T-helper 1 cell treated with Interleukin-12 subunit alpha and Interleukin-12 subunit beta and Interleukin-4 antibody, amounts not matched to agents 30 μg/mL and 1 μg/mL, for 36 hours (primary cell): ENCODE data around the gene MYH16.
"Not testable (repeated sequence)": the region's sequence is repeated elsewhere in the genome, so short reads cannot be mapped to it uniquely, and the experiment has no call there.

Source experiments
- H3K27ac Mint-ChIP-seq: one replicate; pipeline ENCODE4 v1.8.0; 2021; ENCODE audit warnings: mild to moderate bottlenecking, mixed read lengths
- H3K27me3 Mint-ChIP-seq: one replicate; pipeline ENCODE4 v1.8.0; 2021; ENCODE audit warnings: low read depth, mixed read lengths
- H3K36me3 Mint-ChIP-seq: one replicate; pipeline ENCODE4 v1.8.0; 2021; ENCODE audit warnings: low read depth, mixed read lengths
- H3K4me1 Mint-ChIP-seq: one replicate; pipeline ENCODE4 v1.8.0; 2021; ENCODE audit warnings: low read depth, mixed read lengths
- H3K4me3 Mint-ChIP-seq: one replicate; pipeline ENCODE4 v1.8.0; 2021; ENCODE audit warnings: mild to moderate bottlenecking, moderate library complexity, mixed read lengths
- H3K9me3 Mint-ChIP-seq: one replicate; pipeline ENCODE4 v1.8.0; 2021; ENCODE audit warnings: mixed read lengths

Gene MYH16

GRCh38 chr7:99273561-99273960 lies 922 bp downstream of the MYH16 start:
- not testable (repeated sequence) for H3K36me3 Mint-ChIP-seq, H3K9me3 Mint-ChIP-seq, H3K27me3 Mint-ChIP-seq
- peaks cover 11% of the 10 kb centered on the region for H3K4me1 Mint-ChIP-seq
- peak overlapping the region; percentile 16 for H3K4me3 Mint-ChIP-seq
- H3K27ac Mint-ChIP-seq, result peak overlapping the region; percentile 50

GRCh38 chr7:99274908-99275307 lies 2.3 kb downstream of the MYH16 start:
- not testable (repeated sequence) for H3K27ac Mint-ChIP-seq, H3K4me3 Mint-ChIP-seq, H3K9me3 Mint-ChIP-seq, H3K27me3 Mint-ChIP-seq, H3K36me3 Mint-ChIP-seq
- H3K4me1 Mint-ChIP-seq, result peaks cover 11% of the 10 kb centered on the region

- Mint-ChIP-seq H3K9me3 (no peaks in the 10 kb centered on the region), H3K27ac (no peak overlapping the region), H3K4me1 (peaks cover 11% of the 10 kb centered on the region), H3K36me3 (no peaks in the 10 kb centered on the region), H3K27me3 (no peaks in the 10 kb centered on the region), H3K4me3 (no peak overlapping the region)
Measured at GRCh38 chr7:99275496-99275895, 2.9 kb downstream of the MYH16 start.

- Mint-ChIP-seq H3K36me3 (no peaks in the 10 kb centered on the region), H3K4me1 (peaks cover 11% of the 10 kb centered on the region), H3K4me3 (no peak overlapping the region), H3K9me3 (no peaks in the 10 kb centered on the region), H3K27me3 (no peaks in the 10 kb centered on the region), H3K27ac (no peak overlapping the region)
Measured at GRCh38 chr7:99278180-99278579, 5.5 kb downstream of the MYH16 start.

GRCh38 chr7:99284165-99284564 lies 11.5 kb downstream of the MYH16 start:
- H3K27me3 Mint-ChIP-seq, H3K4me1 Mint-ChIP-seq, H3K36me3 Mint-ChIP-seq, H3K9me3 Mint-ChIP-seq, H3K4me3 Mint-ChIP-seq, H3K27ac Mint-ChIP-seq: not testable (repeated sequence)

- Mint-ChIP-seq H3K9me3 (no peaks in the 10 kb centered on the region), H3K36me3 (no peaks in the 10 kb centered on the region), H3K27ac (no peak overlapping the region), H3K4me3 (no peak overlapping the region), H3K4me1 (no peaks in the 10 kb centered on the region), H3K27me3 (no peaks in the 10 kb centered on the region)
Measured at GRCh38 chr7:99287779-99288534, 15.3 kb downstream of the MYH16 start.

- Mint-ChIP-seq H3K36me3 (no peaks in the 10 kb centered on the region), H3K27ac (no peak overlapping the region), H3K4me3 (no peak overlapping the region), H3K4me1 (no peaks in the 10 kb centered on the region), H3K9me3 (no peaks in the 10 kb centered on the region), H3K27me3 (no peaks in the 10 kb centered on the region)
Measured at GRCh38 chr7:99289185-99289584, 16.5 kb downstream of the MYH16 start.

GRCh38 chr7:99290148-99290547 lies 17.5 kb downstream of the MYH16 start:
- H3K27me3 Mint-ChIP-seq, H3K36me3 Mint-ChIP-seq, H3K27ac Mint-ChIP-seq, H3K4me3 Mint-ChIP-seq, H3K9me3 Mint-ChIP-seq, H3K4me1 Mint-ChIP-seq: not testable (repeated sequence)

- Mint-ChIP-seq H3K27ac (no peak overlapping the region), H3K9me3 (no peaks in the 10 kb centered on the region), H3K27me3 (no peaks in the 10 kb centered on the region)
Measured at GRCh38 chr7:99290980-99291607, 18.5 kb downstream of the MYH16 start.

GRCh38 chr7:99292127-99292526 lies 19.5 kb downstream of the MYH16 start:
- H3K9me3 Mint-ChIP-seq, result no peaks in the 10 kb centered on the region
- no peaks in the 10 kb centered on the region for H3K27me3 Mint-ChIP-seq
- no peak overlapping the region for H3K4me3 Mint-ChIP-seq
- H3K36me3 Mint-ChIP-seq, result no peaks in the 10 kb centered on the region
- H3K27ac Mint-ChIP-seq, result no peak overlapping the region
- H3K4me1 Mint-ChIP-seq, result no peaks in the 10 kb centered on the region

More at GRCh38 chr7:99290980-99291607, 18.5 kb downstream of the MYH16 start:
- no peaks in the 10 kb centered on the region for H3K36me3 Mint-ChIP-seq
- no peaks in the 10 kb centered on the region for H3K4me1 Mint-ChIP-seq
- H3K4me3 Mint-ChIP-seq, result no peak overlapping the region

- H3K27ac Mint-ChIP-seq, result no peak overlapping the region
- H3K4me3 Mint-ChIP-seq, result no peak overlapping the region
- H3K36me3 Mint-ChIP-seq, result no peaks in the 10 kb centered on the region
- H3K4me1 Mint-ChIP-seq, result no peaks in the 10 kb centered on the region
- H3K9me3 Mint-ChIP-seq, result no peaks in the 10 kb centered on the region
- H3K27me3 Mint-ChIP-seq, result no peaks in the 10 kb centered on the region
Measured at GRCh38 chr7:99293167-99293566, 20.5 kb downstream of the MYH16 start.

GRCh38 chr7:99293650-99294049 lies 21.0 kb downstream of the MYH16 start:
- H3K9me3 Mint-ChIP-seq, result no peaks in the 10 kb centered on the region
- no peaks in the 10 kb centered on the region for H3K4me1 Mint-ChIP-seq
- no peak overlapping the region for H3K4me3 Mint-ChIP-seq
- H3K27me3 Mint-ChIP-seq, result no peaks in the 10 kb centered on the region
- H3K27ac Mint-ChIP-seq, result no peak overlapping the region
- H3K36me3 Mint-ChIP-seq, result no peaks in the 10 kb centered on the region

GRCh38 chr7:99296471-99296870 lies 23.8 kb downstream of the MYH16 start:
- H3K36me3 Mint-ChIP-seq, result no peaks in the 10 kb centered on the region
- H3K27me3 Mint-ChIP-seq, result no peaks in the 10 kb centered on the region
- no peaks in the 10 kb centered on the region for H3K4me1 Mint-ChIP-seq
- no peaks in the 10 kb centered on the region for H3K9me3 Mint-ChIP-seq
- no peak overlapping the region for H3K27ac Mint-ChIP-seq
- no peak overlapping the region for H3K4me3 Mint-ChIP-seq

GRCh38 chr7:99301496-99301895 lies 28.9 kb downstream of the MYH16 start:
- H3K27ac Mint-ChIP-seq, result no peak overlapping the region
- H3K27me3 Mint-ChIP-seq, result no peaks in the 10 kb centered on the region
- no peaks in the 10 kb centered on the region for H3K4me1 Mint-ChIP-seq
- H3K4me3 Mint-ChIP-seq, result no peak overlapping the region
- no peaks in the 10 kb centered on the region for H3K9me3 Mint-ChIP-seq
- H3K36me3 Mint-ChIP-seq, result no peaks in the 10 kb centered on the region

GRCh38 chr7:99305473-99306260 lies 33.0 kb downstream of the MYH16 start:
- Mint-ChIP-seq H3K27ac (no peak overlapping the region), H3K4me1 (no peaks in the 10 kb centered on the region), H3K9me3 (no peaks in the 10 kb centered on the region), H3K36me3 (no peaks in the 10 kb centered on the region), H3K27me3 (peaks cover 7% of the 10 kb centered on the region), H3K4me3 (no peak overlapping the region)
